GM12801 (cell line): ENCODE results near the gene SLC1A4.

ENCODE experiments used
- TF ChIP-seq, protein P1 (sequence below): IDR thresholded peaks from one replicate; pipeline ENCODE4 v1.5.1; 2011; ENCODE audit warnings: control low read depth; ENCODE audit not compliant: insufficient read length; ENCODE audit errors: extremely low read depth

Gene SLC1A4

GRCh38 chr2:65031341-65032018 lies 42.3 kb downstream of the SLC1A4 start:
- TF ChIP-seq, protein P1, sequence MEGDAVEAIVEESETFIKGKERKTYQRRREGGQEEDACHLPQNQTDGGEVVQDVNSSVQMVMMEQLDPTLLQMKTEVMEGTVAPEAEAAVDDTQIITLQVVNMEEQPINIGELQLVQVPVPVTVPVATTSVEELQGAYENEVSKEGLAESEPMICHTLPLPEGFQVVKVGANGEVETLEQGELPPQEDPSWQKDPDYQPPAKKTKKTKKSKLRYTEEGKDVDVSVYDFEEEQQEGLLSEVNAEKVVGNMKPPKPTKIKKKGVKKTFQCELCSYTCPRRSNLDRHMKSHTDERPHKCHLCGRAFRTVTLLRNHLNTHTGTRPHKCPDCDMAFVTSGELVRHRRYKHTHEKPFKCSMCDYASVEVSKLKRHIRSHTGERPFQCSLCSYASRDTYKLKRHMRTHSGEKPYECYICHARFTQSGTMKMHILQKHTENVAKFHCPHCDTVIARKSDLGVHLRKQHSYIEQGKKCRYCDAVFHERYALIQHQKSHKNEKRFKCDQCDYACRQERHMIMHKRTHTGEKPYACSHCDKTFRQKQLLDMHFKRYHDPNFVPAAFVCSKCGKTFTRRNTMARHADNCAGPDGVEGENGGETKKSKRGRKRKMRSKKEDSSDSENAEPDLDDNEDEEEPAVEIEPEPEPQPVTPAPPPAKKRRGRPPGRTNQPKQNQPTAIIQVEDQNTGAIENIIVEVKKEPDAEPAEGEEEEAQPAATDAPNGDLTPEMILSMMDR, result no peak

DNA sequence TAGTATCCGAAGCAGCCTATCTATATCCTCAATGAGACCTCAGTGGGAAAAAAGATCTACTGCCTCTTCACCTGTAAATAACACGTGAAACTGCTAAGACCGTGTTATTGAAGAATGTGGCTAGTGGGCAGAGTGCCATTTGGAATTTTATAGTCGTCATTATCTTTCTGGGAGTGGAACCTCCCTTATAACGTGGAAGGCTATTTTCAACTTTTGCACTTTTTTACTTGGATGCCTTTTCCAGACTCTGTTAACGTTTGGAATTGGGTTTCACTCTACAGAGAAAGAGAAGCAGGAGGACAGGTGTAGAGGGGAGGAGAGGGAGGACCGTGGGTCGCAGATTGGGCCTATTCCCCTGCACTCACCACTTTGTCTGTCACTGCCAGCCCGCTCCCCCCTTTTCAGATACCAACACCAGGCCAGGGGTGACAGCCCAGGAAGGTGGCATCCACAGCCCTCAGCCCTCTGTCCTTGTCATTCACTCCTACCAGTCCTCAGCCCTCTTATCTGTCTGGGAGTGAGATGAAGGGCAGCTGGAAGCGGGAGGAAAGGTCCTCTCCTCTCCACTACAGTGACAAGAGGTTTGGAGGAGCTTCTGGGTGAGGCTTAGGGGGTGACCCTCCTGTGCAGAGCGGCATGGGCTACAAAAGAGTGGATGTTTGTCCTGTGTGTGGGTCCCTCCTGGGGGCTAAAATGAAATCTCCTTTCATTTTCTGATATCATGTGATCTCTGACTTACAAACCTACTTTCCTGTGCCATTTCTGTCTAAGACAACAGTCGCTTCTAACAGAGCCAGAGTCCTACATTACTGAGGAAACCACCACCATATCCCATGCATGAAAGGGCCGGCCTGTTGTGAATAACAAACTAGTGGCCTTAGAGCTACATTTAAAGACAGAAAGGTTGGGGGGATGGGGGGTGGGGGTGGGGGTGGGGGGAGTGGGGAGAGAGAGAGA lies 43.1 kb downstream of the SLC1A4 start:
- TF ChIP-seq, protein P1, result no peak

DNA sequence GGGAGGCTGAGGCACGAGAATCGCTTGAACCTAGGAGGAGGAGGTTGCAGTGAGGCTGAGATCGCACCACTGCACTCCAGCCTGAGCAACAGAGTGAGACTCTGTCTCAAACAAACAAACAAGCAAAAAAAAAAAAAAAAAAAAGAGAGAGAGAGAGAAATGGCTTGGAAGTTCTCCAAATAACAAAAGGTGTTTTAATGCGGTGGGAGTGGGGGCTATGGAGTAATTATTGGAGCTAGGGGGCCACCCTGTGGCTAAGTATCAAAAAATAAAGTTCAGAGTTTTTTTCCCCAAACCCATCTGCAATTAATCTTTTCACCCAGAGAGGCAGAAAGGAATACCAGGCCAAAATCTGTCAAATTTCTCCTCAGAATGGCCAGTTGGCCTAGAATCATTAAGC lies 44.0 kb downstream of the SLC1A4 start:
- TF ChIP-seq, protein P1, result no peak

DNA sequence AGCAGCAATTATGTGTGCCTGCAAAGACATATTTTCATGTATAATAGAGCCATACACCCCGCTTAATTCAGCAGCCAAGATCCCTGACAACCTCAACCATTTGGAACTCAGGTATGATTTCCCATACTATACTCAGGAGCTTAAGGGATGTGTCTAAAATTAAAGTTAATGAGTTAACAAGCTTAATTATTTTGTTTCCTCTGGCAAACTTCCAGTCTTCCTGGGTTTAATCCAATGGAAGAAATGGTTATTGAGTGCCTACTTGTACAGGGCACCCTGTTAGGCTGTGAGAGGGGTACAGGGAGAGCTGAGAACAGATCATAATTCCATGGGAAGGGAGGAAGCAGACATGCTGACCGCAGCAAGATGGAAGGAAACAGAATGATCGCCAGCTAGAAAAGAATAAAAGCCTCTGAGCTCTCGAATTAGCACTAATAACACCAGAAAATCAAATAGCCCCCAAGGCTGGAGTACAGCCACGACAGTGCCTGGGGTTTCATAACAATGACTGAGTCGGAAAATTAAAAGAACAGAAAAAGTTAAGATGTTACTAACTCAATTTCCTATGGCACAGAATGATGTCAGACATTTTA lies 46.2 kb downstream of the SLC1A4 start:
- TF ChIP-seq, protein P1, result no peak

- TF ChIP-seq, protein P1, result no peak
Measured at GRCh38 chr2:65037178-65037577, 48.0 kb downstream of the SLC1A4 start.

GRCh38 chr2:65039640-65040039 lies 50.4 kb downstream of the SLC1A4 start:
- TF ChIP-seq, protein P1, result no peak
